ENCODE data around the gene CCNC. TPM values are rescaled to one million over a fixed set of nuclear protein-coding genes. Genes with fewer than 3 reads are reported as not detected.

CCNC gene
- total RNA-seq, 1 donor from 2014 or later, result 41.6 TPM

DNA sequence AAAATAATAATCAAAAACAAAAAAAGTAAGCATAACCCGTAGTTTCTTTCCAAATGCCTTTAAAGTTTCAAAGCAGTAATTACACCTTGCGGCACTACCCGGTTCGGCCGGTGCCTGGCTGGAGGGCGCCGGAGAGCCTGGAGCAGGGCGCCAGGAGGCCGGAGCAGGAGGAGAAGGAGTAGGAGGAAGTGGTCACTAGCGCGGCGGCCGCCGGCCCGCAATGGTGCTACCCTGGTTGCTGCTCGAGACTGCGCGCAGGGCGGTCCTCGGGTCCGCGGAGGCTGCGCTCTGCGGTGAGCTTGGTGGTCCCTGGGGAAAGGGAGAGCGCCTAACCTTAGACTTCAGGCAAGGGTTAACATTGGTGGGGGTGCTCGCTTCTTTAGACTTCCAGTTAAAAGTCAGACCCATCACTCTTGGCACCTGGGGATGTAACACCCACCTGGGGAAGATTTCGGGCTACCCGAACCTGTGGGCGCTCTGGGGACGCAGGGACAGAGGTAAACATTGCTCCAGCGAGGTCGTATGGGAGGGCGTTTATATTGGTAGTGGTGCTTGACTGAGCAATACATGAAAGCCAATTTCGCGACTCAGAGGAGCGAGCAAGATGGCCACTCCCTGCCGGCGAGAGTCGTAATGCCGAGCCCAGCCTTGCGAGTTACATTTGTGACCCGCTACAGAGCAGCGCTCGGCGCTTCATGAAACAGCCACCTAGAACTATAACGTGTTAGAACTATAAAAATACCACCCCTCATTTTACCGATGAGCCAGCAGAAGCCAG lies 47.4 kb downstream of the CCNC start:
- DNase-seq (peak; percentile 91), ATAC-seq (peak; percentile 98 to 99)
- Histone ChIP-seq H3K27me3 (ENCODE audit: low read depth) (no peaks in the 10 kb centered on the region), H3K4me1 (peaks cover 16% of the 10 kb centered on the region), H3K27ac (peak overlapping the region; percentile 93), H3K9me3 (no peaks in the 10 kb centered on the region), H3K4me3 (peak overlapping the region; percentile 89), H3K36me3 (no peaks in the 10 kb centered on the region)
- intact Hi-C loops (cut with DNase I), result no loop called here
- TF ChIP-seq, protein P1, sequence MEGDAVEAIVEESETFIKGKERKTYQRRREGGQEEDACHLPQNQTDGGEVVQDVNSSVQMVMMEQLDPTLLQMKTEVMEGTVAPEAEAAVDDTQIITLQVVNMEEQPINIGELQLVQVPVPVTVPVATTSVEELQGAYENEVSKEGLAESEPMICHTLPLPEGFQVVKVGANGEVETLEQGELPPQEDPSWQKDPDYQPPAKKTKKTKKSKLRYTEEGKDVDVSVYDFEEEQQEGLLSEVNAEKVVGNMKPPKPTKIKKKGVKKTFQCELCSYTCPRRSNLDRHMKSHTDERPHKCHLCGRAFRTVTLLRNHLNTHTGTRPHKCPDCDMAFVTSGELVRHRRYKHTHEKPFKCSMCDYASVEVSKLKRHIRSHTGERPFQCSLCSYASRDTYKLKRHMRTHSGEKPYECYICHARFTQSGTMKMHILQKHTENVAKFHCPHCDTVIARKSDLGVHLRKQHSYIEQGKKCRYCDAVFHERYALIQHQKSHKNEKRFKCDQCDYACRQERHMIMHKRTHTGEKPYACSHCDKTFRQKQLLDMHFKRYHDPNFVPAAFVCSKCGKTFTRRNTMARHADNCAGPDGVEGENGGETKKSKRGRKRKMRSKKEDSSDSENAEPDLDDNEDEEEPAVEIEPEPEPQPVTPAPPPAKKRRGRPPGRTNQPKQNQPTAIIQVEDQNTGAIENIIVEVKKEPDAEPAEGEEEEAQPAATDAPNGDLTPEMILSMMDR (IDR thresholded peaks at IDR 0.05), result peak; percentile 96

DNA sequence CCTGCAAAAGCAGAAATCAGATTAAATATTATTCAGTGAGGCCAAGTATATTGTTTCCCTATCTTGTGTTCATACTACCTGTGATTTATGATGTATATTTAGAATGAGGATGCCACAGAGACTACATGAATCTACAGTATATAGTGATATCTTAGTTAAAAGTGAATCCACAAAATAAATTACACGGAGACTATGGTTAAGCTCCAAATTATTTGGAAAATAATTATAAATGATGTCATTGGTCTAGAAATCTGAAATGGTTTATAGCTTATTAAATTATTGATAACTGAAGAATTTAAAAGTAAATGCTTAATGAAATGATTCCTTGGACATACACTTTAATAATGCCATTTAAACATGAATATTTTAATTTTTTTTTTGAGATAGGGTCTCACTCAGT lies 49.0 kb downstream of the CCNC start:
- no peaks in the 10 kb centered on the region for H3K9me3 ChIP-seq
- DNase-seq, result no peak
- intact Hi-C loops (cut with DNase I), result no loop called here
- TF ChIP-seq, protein P1 (IDR thresholded peaks at IDR 0.05), result no peak
- no peak overlapping the region for H3K27ac ChIP-seq
- ATAC-seq, result no peak
- H3K27me3 ChIP-seq (ENCODE audit: low read depth), result no peaks in the 10 kb centered on the region
- H3K36me3 ChIP-seq, result no peaks in the 10 kb centered on the region
- peaks cover 18% of the 10 kb centered on the region for H3K4me1 ChIP-seq
- H3K4me3 ChIP-seq, result no peak overlapping the region

DNA sequence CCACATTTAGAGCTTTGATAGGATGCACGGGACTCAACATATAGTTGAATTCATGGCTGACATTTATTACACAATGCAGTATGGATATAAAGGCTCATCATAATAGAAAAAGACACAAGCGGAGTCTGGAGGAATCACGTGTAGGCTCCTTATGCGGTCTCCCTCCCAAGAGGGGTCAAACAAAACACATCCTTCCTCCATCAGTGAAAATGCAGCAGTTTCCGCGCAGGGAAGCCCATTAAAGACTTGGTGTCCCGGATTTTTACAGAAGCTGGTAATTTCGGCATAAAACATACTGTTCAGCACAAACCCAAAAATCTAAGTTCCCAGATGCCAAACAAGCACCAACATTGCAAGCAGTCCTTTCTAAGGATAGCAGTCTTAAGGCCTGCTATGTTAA lies 54.4 kb downstream of the CCNC start:
- Histone ChIP-seq H3K27me3 (ENCODE audit: low read depth) (no peaks in the 10 kb centered on the region), H3K4me1 (peaks cover 16% of the 10 kb centered on the region), H3K36me3 (peaks cover 5% of the 10 kb centered on the region), H3K4me3 (peak overlapping the region; percentile 88), H3K9me3 (no peaks in the 10 kb centered on the region), H3K27ac (no peak overlapping the region)
- intact Hi-C loops (cut with DNase I), result no loop called here
- TF ChIP-seq, protein P1 (IDR thresholded peaks at IDR 0.05), result no peak
- no peak for DNase-seq
- ATAC-seq, result no peak

DNA sequence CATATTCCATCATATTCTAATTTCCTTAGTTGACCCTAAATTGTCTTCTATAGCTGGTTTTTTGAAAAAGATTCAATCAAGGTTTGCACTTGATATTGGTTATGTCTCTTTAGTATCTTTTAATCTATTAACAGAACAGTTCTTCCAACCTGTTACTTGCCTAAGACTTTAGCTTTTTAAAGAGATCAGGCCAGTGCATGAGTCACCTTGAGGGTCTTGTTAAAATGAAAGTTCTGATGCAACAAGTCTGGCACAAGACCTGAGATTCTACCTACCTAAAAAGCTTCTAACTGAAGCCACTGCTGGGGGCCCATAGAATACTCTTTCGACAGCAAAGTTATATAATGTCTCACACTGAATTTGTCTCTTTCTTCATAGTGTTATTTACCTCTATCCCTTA lies 56.4 kb downstream of the CCNC start:
- Histone ChIP-seq H3K4me3 (no peak overlapping the region), H3K4me1 (peaks cover 16% of the 10 kb centered on the region), H3K27ac (no peak overlapping the region), H3K27me3 (ENCODE audit: low read depth) (no peaks in the 10 kb centered on the region), H3K36me3 (peaks cover 15% of the 10 kb centered on the region), H3K9me3 (no peaks in the 10 kb centered on the region)
- intact Hi-C loops (cut with DNase I), result no loop called here
- DNase-seq, result no peak
- TF ChIP-seq, protein P1 (IDR thresholded peaks at IDR 0.05), result no peak
- ATAC-seq, result no peak

DNA sequence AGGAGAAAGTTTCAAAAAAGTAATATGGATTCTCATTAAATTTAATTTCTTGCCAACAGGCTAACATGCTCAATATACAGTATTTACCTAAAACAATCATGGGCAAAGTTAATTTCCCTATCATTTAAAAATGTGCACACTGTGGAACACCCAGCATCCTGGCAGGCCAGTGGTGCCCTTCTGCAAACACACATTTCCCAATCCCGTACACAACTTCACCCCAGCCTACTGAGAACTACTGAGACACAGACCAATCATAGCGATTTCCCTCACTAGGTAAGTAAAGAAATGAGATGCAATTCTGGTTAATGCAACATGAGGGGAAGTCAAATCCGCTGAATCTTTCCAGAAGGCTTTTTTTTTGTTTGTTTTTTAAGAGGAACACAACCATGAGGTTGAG lies 60.8 kb downstream of the CCNC start:
- Histone ChIP-seq H3K9me3 (no peaks in the 10 kb centered on the region), H3K4me3 (no peak overlapping the region), H3K36me3 (peaks cover 47% of the 10 kb centered on the region), H3K4me1 (no peaks in the 10 kb centered on the region), H3K27me3 (ENCODE audit: low read depth) (no peaks in the 10 kb centered on the region), H3K27ac (no peak overlapping the region)
- TF ChIP-seq, protein P1 (IDR thresholded peaks at IDR 0.05), result no peak
- intact Hi-C loops (cut with DNase I), result no loop called here
- ATAC-seq, result no peak
- no peak for DNase-seq
